Amygdala (tissue), 56 donors: ENCODE data around the gene ASH1L.
"Not testable (repeated sequence)": the region's sequence is repeated elsewhere in the genome, so short reads cannot be mapped to it uniquely, and the experiment has no call there.

Source experiments
- DNase-seq, 56 donors: peaks; one replicate each; lab custom pipeline; 2025; lab: John Stamatoyannopoulos, UW

ASH1L gene

DNA sequence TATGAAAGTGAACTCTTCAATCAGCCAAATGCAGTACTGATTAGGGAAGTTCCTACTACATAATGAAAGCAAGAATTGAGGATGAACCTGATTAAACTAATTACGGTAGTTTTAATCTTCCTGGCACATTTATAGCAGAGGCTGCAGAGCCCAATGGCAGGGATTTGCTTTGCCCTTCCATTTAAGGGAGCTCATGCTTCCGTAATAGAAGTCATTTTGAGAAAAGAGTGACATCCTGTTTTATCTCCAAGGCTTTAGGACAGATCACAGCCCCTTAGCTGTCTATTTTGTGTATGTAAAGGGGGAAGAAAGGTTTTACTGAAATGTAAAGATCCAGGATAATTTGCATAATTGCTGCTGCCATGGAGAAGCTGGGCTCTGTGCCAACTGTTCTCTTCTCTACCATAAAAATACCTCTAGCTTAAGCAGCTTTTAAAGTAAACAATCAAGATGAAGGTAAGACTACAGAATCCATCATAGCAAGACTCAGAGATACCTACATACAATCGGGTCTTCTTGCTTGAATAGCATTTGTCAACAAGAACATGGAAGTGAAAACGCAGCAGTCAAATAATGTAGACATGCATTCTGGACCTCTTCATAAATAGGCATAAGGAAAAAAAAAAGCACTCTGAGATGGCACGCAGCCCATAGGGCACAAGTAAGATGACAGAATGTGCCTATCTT lies 62.5 kb downstream of the ASH1L start:
- peak in 5 of 56 donors; percentile 9 to 42 (median 16) for DNase-seq

DNA sequence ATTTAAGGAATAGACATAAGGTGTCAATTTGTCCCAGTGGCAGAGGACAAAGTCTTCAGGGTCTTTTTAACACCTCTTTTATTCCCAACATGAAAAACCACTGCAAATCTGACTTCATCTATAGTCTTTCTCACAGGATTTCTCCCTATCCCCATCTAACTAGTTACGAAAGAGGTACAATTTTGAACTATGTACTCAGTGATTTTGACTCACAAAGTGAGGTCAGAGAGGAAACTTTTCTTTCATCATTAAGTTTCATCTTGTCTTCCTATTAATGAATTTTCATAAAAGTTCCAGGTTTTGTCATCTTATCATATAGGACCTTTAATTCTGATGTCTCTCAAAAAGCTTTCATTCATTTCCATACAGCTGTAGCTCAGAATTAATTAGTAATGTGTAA lies 63.3 kb downstream of the ASH1L start:
- no peak for DNase-seq

DNA sequence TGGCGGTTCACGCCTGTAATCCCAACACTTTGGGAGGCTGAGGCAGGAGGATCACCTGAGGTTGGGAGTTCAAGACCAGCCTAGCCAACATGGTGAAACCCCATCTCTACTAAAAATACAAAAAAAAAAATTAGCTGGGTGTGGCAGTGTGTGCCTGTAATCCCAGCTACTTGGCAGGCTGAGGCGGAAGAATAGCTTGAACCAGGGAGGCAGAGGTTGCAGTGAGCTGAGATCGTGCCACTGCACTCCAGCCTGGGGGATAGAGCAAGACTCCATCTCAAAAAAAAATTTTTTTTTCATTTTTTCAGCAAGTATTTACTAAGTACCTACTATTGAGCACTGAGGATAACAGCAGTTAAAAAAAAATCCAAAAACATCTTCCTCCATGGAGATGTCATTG lies 69.0 kb downstream of the ASH1L start:
- not testable (repeated sequence) for DNase-seq

DNA sequence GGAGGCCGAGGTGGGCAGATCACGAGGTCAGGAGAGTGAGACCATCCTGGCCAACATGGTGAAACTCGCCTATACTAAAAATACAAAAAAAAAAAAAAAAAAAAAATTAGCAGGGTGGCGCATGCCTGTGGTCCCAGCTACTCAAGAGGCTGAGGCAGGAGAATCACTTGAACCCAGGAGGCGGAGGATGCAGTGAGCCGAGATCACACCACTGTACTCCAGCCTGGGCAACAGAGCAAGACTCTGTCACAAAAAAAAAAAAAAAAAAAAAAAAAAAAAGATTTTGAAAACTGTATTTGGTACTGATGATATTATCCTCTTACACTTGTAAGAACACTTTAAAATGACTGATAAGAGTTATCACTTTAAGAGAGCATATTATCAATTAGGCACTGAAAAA lies 74.2 kb downstream of the ASH1L start:
- not testable (repeated sequence) for DNase-seq

DNA sequence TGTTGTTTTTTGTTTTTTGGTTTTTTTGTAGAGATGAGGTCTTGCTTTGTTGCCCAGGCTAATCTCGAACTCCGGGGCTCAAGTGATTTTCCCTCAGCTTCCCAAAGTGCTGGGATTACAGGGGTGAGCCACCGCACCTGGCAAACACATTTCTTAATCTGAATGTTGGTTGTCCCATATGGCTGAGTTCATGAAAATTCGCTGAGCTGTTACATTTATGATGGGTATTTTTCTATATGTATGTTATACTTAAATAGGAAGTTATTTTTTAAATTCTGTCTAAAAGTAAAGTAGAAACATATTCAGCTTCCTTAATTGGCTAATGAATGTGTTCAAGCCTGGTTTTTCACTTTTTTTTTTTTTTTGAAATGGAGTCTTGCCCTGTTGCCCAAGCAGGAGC lies 75.1 kb downstream of the ASH1L start:
- no peak for DNase-seq

DNA sequence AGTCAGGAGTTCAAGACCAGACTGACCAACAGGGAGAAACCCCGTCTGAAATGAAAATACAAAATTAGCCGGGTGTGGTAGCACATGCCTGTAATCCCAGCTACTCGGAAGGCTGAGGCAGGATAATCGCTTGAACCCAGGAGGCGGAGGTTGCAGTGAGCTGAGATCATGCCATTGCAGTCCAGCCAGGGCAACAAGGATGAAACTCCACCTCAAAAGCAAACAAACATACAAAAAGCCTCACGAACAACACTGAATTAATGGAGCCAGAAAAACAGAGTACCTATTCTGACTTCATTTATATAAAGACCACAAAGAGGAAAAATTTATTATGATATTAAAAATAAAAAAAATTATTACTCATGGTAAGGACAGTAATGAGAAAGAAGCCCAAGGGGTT lies 75.7 kb downstream of the ASH1L start:
- DNase-seq = not testable (repeated sequence)

DNA sequence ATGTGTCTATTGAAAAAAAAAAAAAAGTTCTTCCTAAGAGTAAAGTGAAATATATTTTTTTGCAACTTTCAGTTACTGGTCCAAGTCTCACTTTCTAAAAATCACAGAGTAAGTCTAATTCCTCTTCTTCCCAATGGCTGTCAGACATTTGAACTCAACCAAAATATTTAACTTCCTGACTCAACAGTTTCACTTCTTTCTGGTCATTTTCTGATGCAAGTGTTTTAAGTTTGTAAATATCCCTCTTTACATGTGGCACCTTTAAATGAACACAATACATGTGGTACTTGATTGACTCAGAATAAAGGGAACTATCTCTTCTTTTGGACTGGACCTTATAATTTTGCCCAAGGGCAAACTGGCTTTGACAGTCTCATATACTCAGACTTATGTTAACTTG lies 76.7 kb downstream of the ASH1L start:
- DNase-seq = no peak

DNA sequence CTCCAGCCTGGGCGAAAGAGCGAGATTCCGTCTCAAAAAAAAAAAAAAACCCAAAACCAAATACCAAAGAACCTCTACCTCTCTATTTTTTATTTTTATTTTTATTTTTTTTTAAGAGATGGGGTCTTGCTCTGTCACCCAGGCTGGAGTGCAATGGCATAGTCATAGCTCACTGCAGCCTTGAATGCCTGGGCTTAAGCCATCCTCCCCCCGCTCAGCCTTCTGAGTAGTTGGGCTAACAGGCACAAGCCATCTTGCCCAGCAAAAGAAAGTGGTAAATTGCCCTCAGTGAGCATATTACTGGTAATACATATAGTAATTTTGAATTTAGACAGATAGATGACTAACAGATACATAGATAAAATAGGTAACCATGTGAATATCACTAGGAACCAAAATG lies 77.4 kb downstream of the ASH1L start:
- no peak for DNase-seq

DNA sequence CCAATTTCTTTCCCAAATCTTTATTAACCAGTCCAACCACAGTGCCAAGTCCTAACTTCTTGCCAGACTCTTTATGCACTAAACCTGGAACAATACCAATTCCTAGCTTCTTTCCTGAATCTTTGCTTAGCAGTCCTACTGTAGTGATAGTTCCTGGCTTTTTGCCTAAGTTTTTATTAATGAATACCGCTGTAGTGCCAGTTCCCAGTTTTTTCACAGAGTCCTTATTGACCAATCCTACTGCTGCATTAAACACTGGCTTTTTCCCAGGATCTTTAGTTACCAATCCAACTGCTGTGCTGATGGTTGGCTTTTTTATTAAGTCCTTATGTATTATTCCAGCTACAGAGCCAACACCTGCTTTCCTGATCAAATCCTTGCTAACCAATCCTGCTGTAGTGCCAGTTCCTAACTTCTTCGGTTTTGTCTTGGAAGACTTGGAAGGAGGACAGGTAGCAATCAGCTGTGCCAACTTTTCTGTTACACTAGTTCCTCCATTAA lies 80.8 kb downstream of the ASH1L start:
- DNase-seq = peak in 2 of 56 donors; percentile 15 to 20

DNA sequence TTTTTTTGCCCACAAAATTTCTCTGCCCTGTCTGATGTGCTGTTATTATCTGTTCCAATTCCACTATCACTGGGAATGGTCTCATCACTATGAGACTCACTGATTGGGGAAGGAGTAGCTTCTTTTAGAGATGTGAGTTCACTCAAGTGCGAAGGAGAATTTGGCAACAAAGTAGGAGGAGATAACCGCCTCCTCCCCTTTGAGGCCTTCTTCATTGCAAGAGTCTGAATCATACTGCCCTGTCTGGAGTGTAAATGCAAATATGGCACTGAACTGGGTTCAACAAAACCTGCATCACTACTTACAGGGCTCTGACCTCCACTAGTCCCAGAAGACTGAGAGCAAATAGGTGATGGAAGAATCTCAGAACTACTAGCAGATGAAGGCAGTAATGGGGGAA lies 83.4 kb downstream of the ASH1L start:
- no peak for DNase-seq

DNA sequence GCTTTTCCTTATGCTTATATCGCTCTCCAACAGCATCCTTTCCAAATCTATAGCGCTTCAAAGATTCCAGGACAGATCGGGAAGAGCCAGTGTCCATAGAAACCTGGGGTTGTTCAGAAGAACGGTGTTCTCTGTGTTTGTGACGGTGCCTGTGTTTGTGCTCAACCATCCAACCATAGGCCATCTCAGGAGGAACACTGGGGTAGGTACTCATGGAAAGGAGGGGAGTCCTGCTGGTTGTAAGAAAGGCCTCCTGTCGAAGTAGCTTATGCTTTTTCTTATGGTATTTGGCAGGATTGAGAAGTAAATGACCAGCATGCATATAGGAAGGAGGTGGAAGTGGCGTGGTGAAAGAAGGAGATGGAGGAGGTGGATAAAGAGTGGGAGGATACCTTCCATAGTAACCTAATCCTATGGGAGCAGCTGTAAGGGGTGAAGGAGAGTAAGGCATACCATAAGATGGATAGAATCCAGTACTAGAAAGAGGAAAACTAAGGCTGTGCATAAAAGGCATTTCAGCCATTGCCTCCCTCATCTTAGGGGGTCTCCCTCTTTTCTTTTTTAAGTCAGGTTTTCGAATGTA lies 84.2 kb downstream of the ASH1L start:
- DNase-seq = no peak

DNA sequence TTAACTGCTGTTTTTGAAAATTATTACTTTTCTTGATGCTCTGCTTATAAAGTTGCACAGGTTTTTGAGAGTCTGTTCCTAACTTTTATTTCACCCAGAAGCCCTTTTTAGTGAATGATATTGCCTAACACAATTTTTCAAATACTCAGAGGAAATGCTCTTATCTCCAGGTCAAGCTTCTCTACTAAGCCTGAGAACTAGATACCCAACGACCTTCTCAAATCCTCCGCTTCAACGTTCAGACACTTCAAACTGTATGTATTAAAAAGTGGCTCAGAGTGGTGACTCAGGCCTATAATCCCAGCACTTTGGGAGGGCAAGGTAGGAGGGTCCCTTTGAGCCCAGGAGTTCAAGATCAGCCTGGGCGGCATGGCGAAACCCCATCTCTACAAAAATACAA lies 88.5 kb downstream of the ASH1L start:
- DNase-seq = no peak

DNA sequence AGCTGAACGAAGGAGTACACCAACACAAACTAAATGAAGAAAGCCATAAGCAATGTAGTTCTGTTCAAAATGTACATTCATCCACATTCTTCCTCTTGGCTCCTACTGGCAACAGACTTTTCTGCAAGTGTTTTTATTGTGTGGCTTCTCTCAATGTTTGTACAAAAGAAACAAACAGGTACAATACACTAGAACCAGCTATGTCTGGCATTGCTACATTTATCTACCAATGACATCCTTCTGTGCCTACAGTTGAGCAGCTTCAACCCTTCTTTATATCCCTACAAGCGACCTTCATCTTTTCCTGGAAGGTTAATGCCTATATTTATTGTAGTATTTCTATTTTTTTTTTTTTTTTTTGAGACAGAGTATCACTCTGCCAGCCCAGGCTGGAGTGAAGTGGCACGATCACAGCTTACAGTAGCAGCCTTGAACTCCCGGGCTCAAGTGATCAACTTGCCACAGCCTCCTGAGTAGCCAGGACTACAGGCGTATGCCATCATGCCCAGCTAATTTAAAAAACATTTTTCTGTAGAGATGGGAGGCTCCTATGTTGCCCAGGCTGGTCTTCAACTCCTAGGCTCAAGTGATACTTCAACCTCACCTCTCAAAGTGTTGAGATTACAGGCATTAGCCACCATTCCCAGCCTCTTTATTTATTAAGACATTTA lies 89.3 kb downstream of the ASH1L start:
- no peak for DNase-seq

DNA sequence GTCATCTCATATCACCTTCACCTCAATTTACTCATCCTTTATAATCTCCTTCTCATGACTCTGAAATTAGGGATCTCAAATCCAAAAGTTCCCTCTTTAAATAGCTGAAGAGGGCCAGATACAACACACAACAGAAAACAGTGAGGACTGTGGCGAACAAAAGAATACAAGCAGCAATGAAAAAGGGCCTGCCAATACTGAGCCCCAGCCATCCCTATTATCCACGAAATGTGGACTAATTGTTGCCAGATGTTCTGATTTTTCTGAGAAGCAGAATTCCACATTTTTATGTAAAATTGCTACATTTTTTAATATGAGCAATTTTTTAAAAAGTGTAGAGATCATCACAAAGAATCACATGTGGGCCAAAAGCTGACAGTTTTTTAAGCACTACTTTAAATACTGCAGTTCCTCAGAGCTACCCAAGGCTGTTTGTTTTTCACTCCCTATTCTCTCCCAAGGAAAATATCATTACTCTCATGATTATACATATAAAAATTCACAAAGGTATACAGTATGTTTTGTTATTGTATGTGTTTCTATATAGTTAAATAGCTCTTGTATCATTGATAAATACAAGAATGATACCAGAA lies 90.0 kb downstream of the ASH1L start:
- peak in 2 of 56 donors; percentile 5 to 20 for DNase-seq

DNA sequence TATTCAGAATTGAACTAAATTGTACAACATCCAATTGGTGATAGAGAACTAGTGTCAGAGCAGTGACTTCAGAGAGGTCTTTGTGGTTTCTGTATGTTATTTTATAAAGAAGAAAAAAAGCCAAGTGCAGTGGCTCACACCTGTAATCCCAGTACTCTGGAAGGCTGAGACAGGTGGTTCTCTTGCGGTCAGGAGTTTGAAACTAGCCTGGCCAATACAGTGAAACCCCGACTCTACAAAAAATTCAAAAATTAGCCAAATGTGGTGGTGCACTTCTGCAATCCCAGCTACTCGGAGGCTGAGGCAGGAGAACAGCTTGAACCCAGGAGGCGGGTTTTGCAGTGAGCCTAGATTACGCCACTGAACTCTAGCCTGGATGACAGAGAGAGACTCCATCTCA lies 90.7 kb downstream of the ASH1L start:
- no peak for DNase-seq

DNA sequence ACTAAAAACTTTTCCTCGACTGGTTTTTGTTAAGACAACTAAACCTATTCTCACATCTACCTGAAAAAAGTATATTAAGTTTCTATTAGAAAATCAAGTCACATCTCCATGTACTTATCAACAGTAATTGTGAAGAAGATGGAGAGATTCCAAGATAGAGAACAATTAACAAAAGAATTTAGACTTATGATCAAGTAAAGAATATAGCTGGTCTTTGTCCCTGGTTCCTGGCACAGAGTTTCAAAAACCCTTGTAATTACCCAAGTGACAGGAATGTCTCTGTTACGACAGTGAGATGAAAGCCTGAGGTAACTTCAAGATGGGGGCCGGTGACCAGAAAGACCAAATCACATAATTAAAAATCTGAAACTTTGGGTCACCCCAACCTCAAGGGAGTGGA lies 91.6 kb downstream of the ASH1L start:
- DNase-seq = no peak

DNA sequence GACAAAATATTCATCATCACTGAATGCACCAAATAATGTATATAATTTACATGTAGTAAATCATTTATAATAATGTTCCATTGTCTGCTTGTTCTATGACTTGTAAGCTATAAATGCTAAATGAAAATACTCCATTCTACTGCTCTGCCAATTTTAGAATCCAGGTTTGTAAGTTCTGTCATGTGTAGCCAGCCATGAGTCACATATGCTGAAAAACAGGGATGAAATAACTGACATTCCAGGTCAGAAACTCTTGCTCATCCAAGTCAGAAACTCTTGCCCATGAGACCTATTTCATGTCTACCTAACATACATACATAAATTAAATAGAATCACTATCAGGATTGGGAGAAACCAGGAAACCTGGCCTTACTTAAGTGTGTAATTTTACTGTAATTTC lies 95.6 kb downstream of the ASH1L start:
- DNase-seq = no peak

DNA sequence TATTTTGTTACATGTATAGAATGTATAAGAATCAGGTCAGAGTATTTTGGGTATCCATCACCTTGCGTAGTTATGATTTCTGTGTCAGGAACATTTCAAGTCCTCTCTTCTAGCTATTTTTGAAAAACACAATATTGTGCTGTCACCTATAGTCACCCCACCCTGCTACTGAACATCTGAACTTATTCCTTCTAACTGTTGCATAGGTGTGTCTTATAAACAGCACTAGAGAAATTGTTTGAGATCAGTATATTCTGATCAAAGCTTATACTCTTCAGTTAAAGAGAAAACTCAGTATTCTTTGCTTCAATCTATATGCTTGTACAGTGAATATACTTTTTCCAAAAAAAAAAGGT lies 96.0 kb downstream of the ASH1L start:
- no peak for DNase-seq

DNA sequence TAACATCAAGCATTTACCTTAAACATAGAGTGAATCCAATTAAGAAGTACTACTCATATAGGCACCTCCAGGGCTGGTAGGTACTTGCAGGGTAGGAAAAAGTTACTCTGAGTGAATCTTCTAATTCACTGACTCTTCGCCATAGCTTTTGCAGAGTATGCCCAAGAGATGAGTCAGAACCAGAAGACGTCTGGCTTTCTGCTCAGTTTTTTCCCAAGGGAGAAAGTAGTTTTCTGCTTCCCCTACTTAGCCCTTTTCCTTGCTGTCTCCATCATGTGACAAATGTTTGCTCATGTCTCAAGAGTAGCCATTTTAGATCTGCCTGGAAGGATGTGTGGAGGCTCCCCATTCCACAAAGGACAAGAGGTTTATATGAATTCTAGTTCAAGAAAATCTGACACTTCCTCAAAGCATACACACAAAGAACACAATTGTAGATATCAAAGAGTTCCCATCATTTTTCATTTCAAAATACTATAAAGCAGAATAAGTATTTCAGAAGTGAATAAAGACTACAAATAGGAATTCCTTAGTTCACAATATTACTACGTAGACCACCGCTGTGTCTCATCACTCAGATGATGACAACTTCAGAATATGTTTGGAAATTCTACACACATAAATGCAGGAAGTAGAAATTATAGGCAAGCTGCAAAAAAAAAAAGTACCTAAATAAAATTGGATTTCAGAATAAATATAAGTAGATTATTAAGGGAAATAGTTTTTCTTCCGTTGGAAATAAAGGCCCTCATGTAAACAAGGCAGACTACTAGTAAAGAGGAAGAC lies 98.5 kb downstream of the ASH1L start:
- no peak for DNase-seq

DNA sequence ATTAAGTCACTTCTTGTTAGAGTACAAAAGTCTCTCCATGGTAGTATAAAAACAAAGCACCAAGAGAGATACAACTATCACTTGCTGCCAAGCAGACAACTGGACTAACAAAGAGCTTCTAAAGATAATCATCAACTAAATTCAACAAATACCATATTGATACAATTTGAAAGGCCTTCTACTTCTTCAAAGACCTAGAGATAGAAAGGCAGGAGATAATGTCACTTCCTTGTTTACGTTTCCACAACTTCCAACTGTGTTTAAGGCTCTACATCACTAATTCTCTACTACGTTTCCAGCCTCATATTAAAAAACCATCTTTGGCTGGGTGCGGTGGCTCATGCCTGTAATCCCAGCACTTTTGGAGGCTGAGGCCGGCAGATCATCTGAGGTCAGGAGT lies 104.5 kb downstream of the ASH1L start:
- DNase-seq = no peak

DNA sequence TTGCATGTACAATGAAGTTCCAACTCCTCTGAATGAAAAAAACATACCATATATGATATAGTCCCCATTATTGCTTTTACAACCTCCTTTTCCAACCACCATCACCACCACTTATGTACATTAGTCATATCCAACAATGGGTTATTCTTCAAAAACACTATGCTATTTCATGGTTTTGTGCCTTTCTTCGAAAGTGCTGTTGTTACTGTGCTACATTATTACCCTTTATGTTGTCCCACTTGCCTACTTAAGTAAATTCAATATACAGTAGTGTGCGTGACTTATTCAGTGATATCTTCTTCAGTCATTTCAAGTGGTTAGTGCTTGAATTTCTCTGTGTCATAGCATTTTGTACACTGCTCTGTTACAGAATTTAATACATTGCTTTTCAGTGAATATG lies 105.3 kb downstream of the ASH1L start:
- no peak for DNase-seq
